SJSA1 (cell line): ENCODE measurements around the gene FXR2. TPM values are rescaled to one million over a fixed set of nuclear protein-coding genes. Genes with fewer than 3 reads are reported as not detected.
"Not testable (repeated sequence)": the region's sequence is repeated elsewhere in the genome, so short reads cannot be mapped to it uniquely, and the experiment has no call there.

ENCODE experiments used
- DNase-seq, 2 experiments: peaks; one replicate each; pipeline ENCODE4 v3.0.0-alpha.2; 2015 to 2020; ENCODE audit warnings: low spot score in 2 of 2, low read depth in 1 of 2
- H3K27ac ChIP-seq: fragments of 250-450 bp; sonication (Bioruptor Pico); 2 replicates; pipeline ENCODE4 v1.5.1; 2020; ENCODE audit warnings: mild to moderate bottlenecking, moderate library complexity
- H3K27me3 ChIP-seq: fragments of 250-450 bp; sonication (Bioruptor Pico); replicated peaks from 2 replicates; pipeline ENCODE4 v1.5.1; 2020; ENCODE audit warnings: mild to moderate bottlenecking, moderate library complexity
- H3K36me3 ChIP-seq: fragments of 250-450 bp; sonication (Bioruptor Pico); 2 replicates; pipeline ENCODE4 v1.5.1; 2020; ENCODE audit warnings: mild to moderate bottlenecking
- H3K4me1 ChIP-seq: fragments of 250-450 bp; sonication (Bioruptor Pico); replicated peaks from 2 replicates; pipeline ENCODE4 v1.6.1; 2021; ENCODE audit warnings: mild to moderate bottlenecking
- H3K4me3 ChIP-seq: fragments of 250-450 bp; sonication (Bioruptor Pico); 2 replicates; pipeline ENCODE4 v1.5.1; 2020; ENCODE audit warnings: mild to moderate bottlenecking
- H3K9me3 ChIP-seq: fragments of 250-450 bp; sonication (Bioruptor Pico); replicated peaks from 2 replicates; pipeline ENCODE4 v1.5.1; 2020; ENCODE audit warnings: mild to moderate bottlenecking
- total RNA-seq: library from RNA; depleted of rRNA; stranded (reverse); fragments of >200 nt; shearing (Covaris generic); gene quantifications from 2 replicates; pipeline ENCODE4 v1.2.3, GENCODE V29; 2014; rRNA removed

Gene FXR2
- total RNA-seq = 39.6 and 49.5 TPM in 2 replicates

DNA sequence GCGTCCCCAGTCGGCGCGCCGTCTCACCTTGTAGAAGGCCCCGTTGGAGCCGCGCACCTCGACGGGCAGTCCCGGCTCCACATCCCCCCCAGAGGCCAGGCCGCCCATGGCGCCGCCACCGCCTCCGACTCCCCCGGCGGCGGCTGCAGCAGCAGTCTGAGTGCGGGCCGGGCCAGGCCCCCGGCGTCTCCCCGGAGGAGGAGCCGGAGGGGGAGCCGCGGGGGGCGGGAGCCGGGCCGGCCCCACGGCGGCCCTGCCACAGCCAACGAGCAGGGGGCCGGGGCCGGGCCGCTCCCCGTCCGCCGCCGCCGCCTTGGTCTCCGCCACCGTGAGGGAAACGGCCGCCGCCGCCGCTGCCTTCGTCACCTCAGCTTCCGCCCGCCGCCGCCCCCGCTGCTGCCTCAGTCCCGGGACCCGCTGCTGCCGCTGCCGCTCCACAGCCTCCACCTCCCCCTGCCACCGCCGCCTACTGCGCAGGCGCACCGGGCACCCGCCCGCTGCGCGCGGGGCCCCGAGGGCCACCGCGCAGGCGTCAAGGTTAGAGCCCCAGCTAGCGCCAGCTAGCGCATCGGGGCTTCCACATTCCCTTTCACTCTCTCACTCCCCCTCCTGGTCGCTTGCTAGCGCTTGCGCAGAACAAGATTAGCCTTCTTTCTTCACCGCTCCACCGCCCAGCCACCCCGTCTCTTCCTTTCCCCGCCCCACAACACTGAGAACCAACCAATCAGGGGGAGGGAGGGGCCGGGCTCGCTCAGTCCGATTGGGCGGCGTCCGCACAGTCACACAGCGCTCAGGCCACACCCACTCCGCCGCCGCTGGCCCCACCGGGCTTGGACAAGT, at the start of gene FXR2:
Gene FXR2, minus strand, starts transcription at position 473 of the 840 bp plus-strand sequence. Its CDS starts 365 bp downstream, at position 108.
- Histone ChIP-seq H3K36me3 (peaks cover 20% of the 10 kb centered on the region), H3K9me3 (no peaks in the 10 kb centered on the region), H3K4me3 (peak within 1 kb of the TSS; percentile 83), H3K4me1 (peaks cover 10% of the 10 kb centered on the region), H3K27ac (peak within 1 kb of the TSS; percentile 13), H3K27me3 (no peaks in the 10 kb centered on the region)
- DNase-seq = peak; percentile 99 to 100

DNA sequence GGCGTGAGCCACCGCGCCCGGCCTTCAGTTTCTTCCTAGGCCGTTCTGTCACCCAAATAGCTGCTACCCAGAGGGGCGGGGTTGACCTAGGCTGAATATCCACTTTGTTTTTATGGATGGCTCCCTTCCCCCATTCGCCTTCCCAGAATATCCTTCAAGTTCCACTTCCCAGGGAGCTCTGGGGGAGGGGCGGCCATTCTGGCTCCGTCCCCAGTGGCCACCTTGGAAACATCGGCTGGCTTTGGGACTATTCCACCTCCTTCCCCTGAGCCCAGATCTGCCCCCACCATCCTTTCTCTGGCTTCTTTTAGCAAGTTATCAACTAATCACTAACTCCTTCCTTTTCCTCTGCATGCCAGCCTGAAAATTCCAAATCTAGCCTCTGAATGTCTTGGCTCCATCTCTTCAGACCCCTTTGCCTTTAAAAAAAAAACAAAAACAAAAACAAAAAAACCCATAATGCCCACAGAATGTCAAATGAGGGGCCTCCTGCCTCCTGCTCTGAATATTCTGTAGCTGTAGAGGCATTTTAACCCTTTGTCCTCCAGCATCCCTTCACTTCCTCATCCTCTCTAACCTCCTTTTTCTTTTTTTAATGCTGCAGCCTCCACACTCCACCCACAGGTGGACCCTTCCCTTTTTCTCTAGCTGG, 42.4 kb upstream of the FXR2 start:
- H3K27ac ChIP-seq = no peak overlapping the region
- H3K4me3 ChIP-seq = no peak overlapping the region
- H3K9me3 ChIP-seq = no peaks in the 10 kb centered on the region
- DNase-seq = no peak
- no peaks in the 10 kb centered on the region for H3K36me3 ChIP-seq
- H3K4me1 ChIP-seq = no peaks in the 10 kb centered on the region
- H3K27me3 ChIP-seq = peaks cover 14% of the 10 kb centered on the region

DNA sequence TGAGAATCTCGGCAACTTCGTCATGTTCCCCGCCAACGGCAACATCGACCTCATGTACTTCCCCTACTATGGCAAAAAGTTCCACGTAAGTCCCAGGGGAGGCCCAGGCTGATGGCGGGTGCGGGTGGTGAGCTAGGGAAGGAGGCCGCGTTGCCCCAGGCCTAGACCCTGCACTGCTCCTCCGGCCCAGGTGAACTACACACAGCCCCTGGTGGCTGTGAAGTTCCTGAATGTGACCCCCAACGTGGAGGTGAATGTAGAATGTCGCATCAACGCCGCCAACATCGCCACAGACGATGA, 40.8 kb upstream of the FXR2 start:
- no peaks in the 10 kb centered on the region for H3K36me3 ChIP-seq
- H3K4me1 ChIP-seq = peaks cover 7% of the 10 kb centered on the region; the same call in 1 of the 2 replicates
- H3K27ac ChIP-seq = no peak overlapping the region
- H3K4me3 ChIP-seq = no peak overlapping the region
- H3K9me3 ChIP-seq = no peaks in the 10 kb centered on the region
- peaks cover 29% of the 10 kb centered on the region for H3K27me3 ChIP-seq
- no peak for DNase-seq

DNA sequence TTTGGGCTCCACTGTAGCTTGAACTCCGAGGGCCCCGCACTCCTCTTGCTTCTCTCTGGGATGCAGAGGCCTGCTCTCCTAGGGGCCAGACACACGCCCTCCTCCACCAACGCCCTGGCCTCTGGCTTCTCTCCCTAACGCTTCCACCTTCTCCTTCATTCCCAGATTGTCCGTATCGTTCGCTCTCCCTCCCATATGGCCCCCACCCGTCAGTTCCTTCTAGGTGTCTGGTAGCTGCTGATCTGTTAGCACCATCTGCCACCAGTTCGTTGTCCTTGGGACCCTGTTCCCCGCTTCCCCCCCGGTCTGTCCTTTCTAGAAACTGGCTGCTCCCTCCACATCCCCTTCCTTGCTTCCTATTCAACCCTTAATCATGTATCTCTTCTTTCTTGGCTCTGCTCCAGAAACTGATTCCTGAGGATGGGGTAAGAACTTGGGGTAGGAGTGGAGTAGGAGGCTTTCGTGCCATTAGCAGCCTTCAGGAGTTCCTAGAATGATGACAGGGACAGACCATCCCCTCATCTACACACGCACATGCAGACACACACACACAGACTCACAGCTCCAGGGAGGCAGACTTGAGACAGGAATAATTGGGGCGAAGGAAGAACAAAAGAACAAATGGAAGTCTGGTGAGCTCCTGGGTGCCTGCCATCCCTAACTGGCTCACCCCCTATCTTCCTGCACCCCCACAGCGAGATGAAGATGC, 40.3 kb upstream of the FXR2 start:
- no peaks in the 10 kb centered on the region for H3K36me3 ChIP-seq
- DNase-seq = no peak
- peaks cover 34% of the 10 kb centered on the region for H3K27me3 ChIP-seq
- H3K4me1 ChIP-seq = peaks cover 7% of the 10 kb centered on the region; the same call in 1 of the 2 replicates
- no peak overlapping the region for H3K4me3 ChIP-seq
- H3K9me3 ChIP-seq = no peaks in the 10 kb centered on the region
- no peak overlapping the region for H3K27ac ChIP-seq

DNA sequence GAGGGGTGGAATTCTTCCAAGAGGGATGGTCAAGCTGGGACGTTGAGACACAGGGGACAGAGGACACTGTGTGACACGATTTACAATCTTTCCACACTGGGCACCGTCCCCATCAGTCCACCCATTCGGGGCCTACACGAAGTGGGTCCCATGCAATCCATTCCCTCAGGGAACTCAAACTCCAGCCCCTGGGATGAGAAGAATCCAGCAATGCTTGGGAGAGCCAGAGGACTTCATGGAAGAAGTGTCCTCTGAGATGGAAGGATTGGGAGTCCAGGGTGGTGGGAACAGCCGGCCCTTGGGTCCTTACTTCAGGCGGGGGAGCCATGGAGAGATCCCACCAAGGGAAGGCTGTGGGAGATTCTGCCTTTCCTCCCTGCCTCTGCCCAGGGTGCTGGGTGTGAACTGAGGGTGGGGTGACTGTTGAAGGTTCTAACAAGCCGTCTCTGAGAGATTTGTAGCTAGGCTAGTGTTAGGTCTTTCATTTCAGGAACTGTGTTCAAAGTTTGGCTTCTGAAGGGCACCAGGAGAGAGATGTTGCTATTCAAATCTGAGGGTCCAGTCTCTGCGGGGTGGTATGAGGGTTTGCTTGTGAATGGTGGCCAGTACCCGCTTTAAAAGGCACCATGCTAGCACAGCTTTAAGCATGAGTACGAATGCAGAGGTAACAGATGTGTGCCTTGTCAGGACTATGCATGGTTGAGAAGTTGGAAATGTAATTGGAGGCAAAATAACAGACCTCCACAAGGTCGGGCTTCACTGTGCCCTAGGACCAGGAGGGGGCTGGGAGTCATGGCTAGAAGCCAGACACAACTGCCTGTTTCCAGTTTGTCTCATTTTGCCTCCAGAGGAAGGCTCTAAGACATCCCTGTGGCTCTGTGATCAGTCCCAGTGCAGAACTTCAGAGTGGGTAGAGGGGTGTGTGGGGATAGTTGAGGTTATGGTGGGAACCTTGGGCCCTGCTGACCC, 38.0 kb upstream of the FXR2 start:
- no peak overlapping the region for H3K27ac ChIP-seq
- H3K36me3 ChIP-seq = no peaks in the 10 kb centered on the region
- DNase-seq = no peak
- H3K4me3 ChIP-seq = no peak overlapping the region
- H3K27me3 ChIP-seq = peaks cover 44% of the 10 kb centered on the region
- H3K4me1 ChIP-seq = peaks cover 7% of the 10 kb centered on the region; the same call in 1 of the 2 replicates
- H3K9me3 ChIP-seq = no peaks in the 10 kb centered on the region

DNA sequence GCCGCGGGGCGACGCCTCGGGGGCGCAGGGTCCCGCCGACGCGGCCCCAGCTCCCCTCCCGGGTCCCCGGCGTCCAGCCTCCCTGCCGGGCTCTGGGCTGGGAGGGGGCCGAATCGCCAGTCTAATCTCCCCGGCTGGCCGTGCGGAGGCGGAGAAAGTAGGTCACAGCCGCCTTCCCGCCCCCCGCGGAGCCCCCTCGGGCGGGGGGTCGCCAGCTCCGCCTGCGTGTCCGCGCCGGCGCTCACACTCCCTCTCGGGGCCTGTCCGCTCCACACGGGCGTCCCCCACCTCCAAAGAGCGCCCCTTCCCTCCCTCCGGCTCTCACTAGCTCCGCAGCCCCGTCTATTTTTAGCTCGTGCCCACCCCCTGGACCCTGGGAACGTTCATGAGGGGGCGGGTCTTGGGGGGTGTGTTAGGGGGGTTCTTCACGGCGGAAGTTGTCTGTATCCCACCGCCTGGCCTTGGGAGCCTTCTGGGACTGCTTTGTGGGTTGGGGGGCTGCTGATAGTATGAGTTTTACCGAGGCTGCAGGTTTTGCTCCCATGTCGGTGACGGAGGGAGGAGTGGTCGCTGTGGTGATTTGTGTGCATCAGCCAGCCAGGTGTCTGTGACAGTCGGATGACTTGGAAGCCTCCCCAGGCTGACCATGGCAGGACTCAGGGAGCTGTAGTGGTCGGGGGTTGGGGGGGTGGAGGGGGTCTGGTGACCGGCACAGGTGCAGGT, 37.1 kb upstream of the FXR2 start:
- Histone ChIP-seq H3K9me3 (no peaks in the 10 kb centered on the region), H3K4me1 (peaks cover 7% of the 10 kb centered on the region; the same call in 1 of the 2 replicates), H3K27ac (no peak overlapping the region), H3K36me3 (no peaks in the 10 kb centered on the region), H3K27me3 (peaks cover 44% of the 10 kb centered on the region), H3K4me3 (no peak overlapping the region)
- DNase-seq = no peak

DNA sequence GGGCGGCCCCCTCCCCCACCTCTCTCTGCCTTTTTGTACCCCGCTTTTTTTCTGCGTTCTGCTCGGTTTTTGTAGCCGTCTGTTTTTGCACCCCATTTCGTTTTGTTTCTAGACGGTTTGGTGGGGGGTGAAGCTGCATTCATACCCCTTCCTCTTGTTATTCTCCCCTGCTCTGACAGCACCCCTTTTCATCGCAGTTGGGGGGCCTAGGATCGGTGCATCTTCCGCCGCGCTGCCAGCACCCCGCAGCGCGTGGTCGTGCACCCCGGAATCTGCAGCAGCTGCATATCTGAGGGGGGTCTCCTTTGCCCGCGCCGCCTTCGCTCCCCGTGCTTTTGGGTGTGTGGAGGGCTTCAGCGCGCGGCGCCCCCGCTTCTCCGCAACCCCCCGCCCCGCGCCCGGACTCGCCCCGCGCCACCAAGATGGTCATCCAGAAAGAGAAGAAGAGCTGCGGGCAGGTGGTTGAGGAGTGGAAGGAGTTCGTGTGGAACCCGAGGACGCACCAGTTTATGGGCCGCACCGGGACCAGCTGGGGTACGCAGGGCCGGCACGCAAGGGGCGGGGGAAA, 36.5 kb upstream of the FXR2 start:
- Histone ChIP-seq H3K9me3 (no peaks in the 10 kb centered on the region), H3K27me3 (peaks cover 44% of the 10 kb centered on the region), H3K4me1 (peaks cover 7% of the 10 kb centered on the region; the same call in 1 of the 2 replicates), H3K4me3 (no peak overlapping the region), H3K36me3 (no peaks in the 10 kb centered on the region), H3K27ac (no peak overlapping the region)
- DNase-seq = no peak

DNA sequence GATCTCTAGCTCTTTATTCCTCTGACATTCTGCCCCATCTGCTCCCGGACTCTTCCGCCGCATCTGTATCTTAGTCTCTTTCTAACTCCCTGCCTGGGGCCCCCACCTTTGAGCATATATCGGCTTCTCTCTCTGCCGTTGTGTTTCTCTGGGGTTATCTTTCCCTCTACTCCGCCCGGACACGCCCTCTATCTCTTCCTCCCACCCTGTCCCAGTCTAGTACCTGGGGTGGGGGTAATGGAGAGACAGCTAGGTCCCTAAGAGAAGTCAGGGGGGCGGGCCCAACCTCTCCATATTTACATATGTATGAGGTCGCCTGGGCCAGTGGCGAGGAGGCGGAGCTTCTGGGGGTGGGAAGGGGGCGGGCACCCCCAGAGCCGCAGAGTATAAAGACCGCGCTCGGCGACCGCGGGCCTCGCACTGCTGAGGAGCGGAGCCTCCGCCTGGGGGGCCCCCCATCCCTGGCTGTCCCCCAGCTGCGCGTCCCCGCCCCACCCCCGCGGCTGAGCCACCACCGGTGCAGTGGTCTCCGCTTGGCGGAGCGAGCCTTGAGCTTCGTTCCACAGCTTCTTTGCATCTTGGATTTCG, 35.9 kb upstream of the FXR2 start, which contains the start of gene ATP1B2:
Gene ATP1B2, plus strand, starts transcription at position 418 of the 588 bp plus-strand sequence. CDS start 593 bp downstream, outside the sequence.
- Histone ChIP-seq H3K4me3 (no peak within 1 kb of the TSS), H3K4me1 (peaks cover 7% of the 10 kb centered on the region; the same call in 1 of the 2 replicates), H3K9me3 (no peaks in the 10 kb centered on the region), H3K27ac (no peak within 1 kb of the TSS), H3K27me3 (peaks cover 44% of the 10 kb centered on the region), H3K36me3 (no peaks in the 10 kb centered on the region)
- DNase-seq = no peak

DNA sequence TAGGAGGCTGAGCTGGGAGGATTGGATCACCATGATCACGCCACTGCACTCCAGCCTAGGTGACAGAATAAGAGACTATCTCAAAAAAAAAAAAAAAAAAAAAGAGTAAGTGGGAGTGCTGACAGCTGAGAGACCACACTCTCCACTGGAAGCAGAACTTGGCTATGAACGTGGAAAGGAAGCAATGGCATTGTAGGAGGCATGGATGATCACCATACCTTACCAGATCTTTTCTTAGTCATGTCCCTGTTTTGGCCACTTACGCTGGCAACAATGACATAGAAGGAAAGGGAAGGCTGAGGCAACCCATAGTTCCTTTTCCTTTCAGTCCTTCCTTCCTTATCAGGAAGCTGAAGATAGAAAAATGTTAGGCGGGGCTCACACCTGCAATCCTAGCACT, 32.3 kb upstream of the FXR2 start:
- peaks cover 7% of the 10 kb centered on the region; the same call in 1 of the 2 replicates for H3K4me1 ChIP-seq
- H3K4me3 ChIP-seq = no peak overlapping the region
- no peaks in the 10 kb centered on the region for H3K9me3 ChIP-seq
- H3K36me3 ChIP-seq = no peaks in the 10 kb centered on the region
- H3K27ac ChIP-seq = no peak overlapping the region
- H3K27me3 ChIP-seq = peaks cover 29% of the 10 kb centered on the region
- no peak for DNase-seq

DNA sequence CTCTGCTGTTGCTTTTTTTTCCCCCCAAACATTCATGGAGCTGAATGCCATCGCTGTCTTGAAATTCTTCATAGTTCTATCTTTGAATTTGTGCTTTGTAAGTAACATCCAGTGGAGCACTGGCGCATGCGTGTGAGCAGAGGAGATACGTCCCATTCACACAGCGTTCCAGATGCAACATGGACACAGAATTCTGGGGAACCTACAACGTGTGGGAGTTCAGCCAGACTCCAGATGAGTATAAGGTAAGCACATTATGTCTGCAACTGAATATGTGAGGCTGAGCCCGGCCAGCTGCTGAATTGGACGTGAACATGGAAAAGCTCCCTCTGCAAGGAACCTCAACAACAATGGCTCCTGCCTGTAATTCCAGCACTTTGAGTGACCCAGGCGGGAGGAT, 31.8 kb upstream of the FXR2 start:
- Histone ChIP-seq H3K27me3 (peaks cover 23% of the 10 kb centered on the region), H3K27ac (no peak overlapping the region), H3K4me1 (peaks cover 6% of the 10 kb centered on the region; the same call in 1 of the 2 replicates), H3K9me3 (no peaks in the 10 kb centered on the region), H3K36me3 (no peaks in the 10 kb centered on the region), H3K4me3 (no peak overlapping the region)
- DNase-seq = no peak

DNA sequence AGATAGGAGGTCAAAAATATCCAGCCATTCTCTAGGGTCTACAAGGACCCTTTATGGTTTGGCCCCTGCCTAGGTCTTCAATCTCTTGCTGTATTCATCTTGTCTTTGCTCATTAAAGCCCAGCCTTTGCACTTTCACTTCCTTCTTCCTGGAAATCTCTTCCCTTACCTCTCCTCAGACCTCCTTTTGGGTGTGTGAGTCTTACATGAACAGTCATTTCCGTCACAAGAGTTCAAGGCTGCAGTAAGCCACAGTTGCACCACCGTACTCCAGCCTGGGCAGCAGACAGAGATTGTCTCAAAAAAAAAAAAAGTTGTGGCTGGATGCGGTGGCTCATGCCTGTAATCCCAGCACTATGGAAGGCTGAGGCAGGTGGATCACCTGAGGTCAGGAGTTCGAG, 30.1 kb upstream of the FXR2 start:
- no peak for DNase-seq
- Histone ChIP-seq H3K4me1 (no peaks in the 10 kb centered on the region), H3K27ac (no peak overlapping the region), H3K36me3 (no peaks in the 10 kb centered on the region), H3K9me3 (no peaks in the 10 kb centered on the region), H3K4me3 (no peak overlapping the region), H3K27me3 (peaks cover 8% of the 10 kb centered on the region)

DNA sequence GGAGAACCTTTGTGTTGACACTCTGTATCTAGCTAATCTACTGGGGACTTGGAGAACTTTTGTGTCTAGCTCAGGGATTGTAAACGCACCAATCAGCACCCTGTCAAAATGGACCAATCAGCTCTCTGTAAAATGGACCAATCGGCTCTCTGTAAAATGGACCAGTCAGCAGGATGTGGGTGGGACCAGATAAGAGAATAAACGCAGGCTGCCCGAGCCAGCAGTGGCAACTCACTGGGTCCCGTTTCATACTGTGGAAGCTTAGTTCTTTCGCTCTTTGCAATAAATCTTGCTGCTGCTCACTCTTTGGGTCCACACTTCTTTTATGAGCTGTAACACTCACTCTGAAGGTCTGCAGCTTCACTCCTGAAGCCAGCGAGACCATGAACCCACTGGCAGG, 26.9 kb upstream of the FXR2 start:
- H3K4me3 ChIP-seq, H3K27ac ChIP-seq, DNase-seq, H3K9me3 ChIP-seq, H3K4me1 ChIP-seq, H3K36me3 ChIP-seq, H3K27me3 ChIP-seq: not testable (repeated sequence)
